HUDEP-2 (cell line): Measurements from ENCODE around the gene ZBTB49.
"Not testable (repeated sequence)": the region's sequence is repeated elsewhere in the genome, so short reads cannot be mapped to it uniquely, and the experiment has no call there.

Source experiments
- DNase-seq, 76 experiments: peaks; one replicate each; lab custom pipeline; 2025; ENCODE audit not compliant: unreplicated experiment in 76 of 76; lab: John Stamatoyannopoulos, UW

The ZBTB49 gene

GRCh38 chr4:4321951-4322688 is 32.1 kb downstream of the ZBTB49 start:
- no peak for DNase-seq

- peak in 43 of 76 experiments; percentile 4 to 72 (median 29) for DNase-seq
Observed at GRCh38 chr4:4323705-4324534, 33.9 kb downstream of the ZBTB49 start.

- no peak for DNase-seq
Observed at GRCh38 chr4:4325321-4325720, 35.3 kb downstream of the ZBTB49 start.

- DNase-seq: no peak
Observed at GRCh38 chr4:4326166-4326565, 36.1 kb downstream of the ZBTB49 start.

- DNase-seq: peak in 5 of 76 experiments; percentile 7 to 21 (median 12)
Observed at GRCh38 chr4:4327652-4328121, 37.6 kb downstream of the ZBTB49 start.

- no peak for DNase-seq
Observed at GRCh38 chr4:4328206-4328605, 38.2 kb downstream of the ZBTB49 start.

- DNase-seq: no peak
Observed at GRCh38 chr4:4328840-4329239, 38.8 kb downstream of the ZBTB49 start.

GRCh38 chr4:4329496-4329895 is 39.4 kb downstream of the ZBTB49 start:
- no peak for DNase-seq

GRCh38 chr4:4330794-4331193 is 40.7 kb downstream of the ZBTB49 start:
- no peak for DNase-seq

GRCh38 chr4:4332529-4332928 is 42.5 kb downstream of the ZBTB49 start:
- DNase-seq: no peak

GRCh38 chr4:4333265-4333706 is 43.2 kb downstream of the ZBTB49 start:
- DNase-seq: peak in 5 of 76 experiments; percentile 3 to 32 (median 13)

GRCh38 chr4:4334798-4335520 is 44.9 kb downstream of the ZBTB49 start:
- DNase-seq: peak in 66 of 76 experiments; percentile 2 to 73 (median 36)

- DNase-seq: no peak
Observed at GRCh38 chr4:4338210-4339001, 48.4 kb downstream of the ZBTB49 start.

- DNase-seq: peak in 70 of 76 experiments; percentile 9 to 86 (median 54)
Observed at GRCh38 chr4:4339504-4340085, 49.5 kb downstream of the ZBTB49 start.

GRCh38 chr4:4341861-4342650 is 52.0 kb downstream of the ZBTB49 start:
- no peak for DNase-seq

- DNase-seq: no peak
Observed at GRCh38 chr4:4343038-4343437, 53.0 kb downstream of the ZBTB49 start.

GRCh38 chr4:4344915-4345527 is 55.0 kb downstream of the ZBTB49 start:
- no peak for DNase-seq

GRCh38 chr4:4347585-4347984 is 57.5 kb downstream of the ZBTB49 start:
- DNase-seq: no peak

GRCh38 chr4:4348585-4348984 is 58.5 kb downstream of the ZBTB49 start:
- DNase-seq: not testable (repeated sequence)
